Activated naive CD8-positive, alpha-beta T cell treated with anti-CD3 and anti-CD28 coated beads for 36 hours (primary cell): ENCODE results near the gene FANCC. TPM values are rescaled to one million over a fixed set of nuclear protein-coding genes. Genes with fewer than 3 reads are reported as not detected.
"Not testable (repeated sequence)": the region's sequence is repeated elsewhere in the genome, so short reads cannot be mapped to it uniquely, and the experiment has no call there.

Experiments used
- DNase-seq: peaks from one replicate; pipeline ENCODE4 v3.0.0; 2021
- H3K27ac Mint-ChIP-seq: one replicate; pipeline ENCODE4 v1.8.0; 2022; ENCODE audit warnings: mild to moderate bottlenecking, moderate library complexity, mixed read lengths
- H3K27me3 Mint-ChIP-seq: one replicate; pipeline ENCODE4 v1.8.0; 2022; ENCODE audit warnings: mild to moderate bottlenecking, mixed read lengths
- H3K36me3 Mint-ChIP-seq: one replicate; pipeline ENCODE4 v1.8.0; 2021; ENCODE audit warnings: mild to moderate bottlenecking, mixed read lengths
- H3K4me1 Mint-ChIP-seq: one replicate; pipeline ENCODE4 v1.8.0; 2021; ENCODE audit warnings: mixed read lengths
- H3K4me3 Mint-ChIP-seq: one replicate; pipeline ENCODE4 v1.8.0; 2022; ENCODE audit warnings: mild to moderate bottlenecking, moderate library complexity, mixed read lengths
- H3K9me3 Mint-ChIP-seq: one replicate; pipeline ENCODE4 v1.8.0; 2022; ENCODE audit warnings: mixed read lengths
- total RNA-seq, 2 experiments: library from RNA; stranded (reverse); gene quantifications; one replicate each; pipeline ENCODE4 v1.2.3, GENCODE V29; 2021

Gene FANCC
- total RNA-seq, 2 experiments from 2014 or later: 16.0 to 16.5 TPM

GRCh38 chr9:95342571-95342970 is 25.1 kb upstream of the FANCC start:
- Mint-ChIP-seq H3K36me3 (no peaks in the 10 kb centered on the region), H3K27me3 (peaks cover 7% of the 10 kb centered on the region), H3K27ac (no peak overlapping the region), H3K9me3 (no peaks in the 10 kb centered on the region), H3K4me3 (no peak overlapping the region), H3K4me1 (peaks cover 7% of the 10 kb centered on the region)
- DNase-seq: no peak

GRCh38 chr9:95341293-95341962 is 23.9 kb upstream of the FANCC start:
- no peak overlapping the region for H3K4me3 Mint-ChIP-seq
- no peaks in the 10 kb centered on the region for H3K9me3 Mint-ChIP-seq
- H3K4me1 Mint-ChIP-seq: peaks cover 7% of the 10 kb centered on the region
- DNase-seq: no peak
- H3K27ac Mint-ChIP-seq: no peak overlapping the region
- no peaks in the 10 kb centered on the region for H3K36me3 Mint-ChIP-seq
- no peaks in the 10 kb centered on the region for H3K27me3 Mint-ChIP-seq

GRCh38 chr9:95338243-95338642 is 20.7 kb upstream of the FANCC start:
- no peak overlapping the region for H3K4me3 Mint-ChIP-seq
- peaks cover under 1% of the 10 kb centered on the region for H3K4me1 Mint-ChIP-seq

GRCh38 chr9:95336281-95336680 is 18.8 kb upstream of the FANCC start:
- Mint-ChIP-seq H3K27ac (no peak overlapping the region), H3K36me3 (no peaks in the 10 kb centered on the region), H3K4me3 (no peak overlapping the region), H3K27me3 (peaks cover 14% of the 10 kb centered on the region), H3K9me3 (no peaks in the 10 kb centered on the region), H3K4me1 (no peaks in the 10 kb centered on the region)
- DNase-seq: peak; percentile 29

More at GRCh38 chr9:95338243-95338642, 20.7 kb upstream of the FANCC start:
- H3K27me3 Mint-ChIP-seq: peaks cover 10% of the 10 kb centered on the region
- no peaks in the 10 kb centered on the region for H3K9me3 Mint-ChIP-seq
- no peak for DNase-seq
- H3K27ac Mint-ChIP-seq: no peak overlapping the region
- H3K36me3 Mint-ChIP-seq: no peaks in the 10 kb centered on the region

- H3K4me3 Mint-ChIP-seq: no peak overlapping the region
- DNase-seq: no peak
- H3K27ac Mint-ChIP-seq: no peak overlapping the region
- no peaks in the 10 kb centered on the region for H3K36me3 Mint-ChIP-seq
- H3K9me3 Mint-ChIP-seq: no peaks in the 10 kb centered on the region
- no peaks in the 10 kb centered on the region for H3K4me1 Mint-ChIP-seq
- peaks cover 14% of the 10 kb centered on the region for H3K27me3 Mint-ChIP-seq
Measured at GRCh38 chr9:95333426-95333825, 15.9 kb upstream of the FANCC start.

- DNase-seq: no peak
- H3K27ac Mint-ChIP-seq: no peak overlapping the region
- no peaks in the 10 kb centered on the region for H3K36me3 Mint-ChIP-seq
- H3K4me3 Mint-ChIP-seq: no peak overlapping the region
- H3K27me3 Mint-ChIP-seq: peaks cover 14% of the 10 kb centered on the region
- no peaks in the 10 kb centered on the region for H3K4me1 Mint-ChIP-seq
- no peaks in the 10 kb centered on the region for H3K9me3 Mint-ChIP-seq
Measured at GRCh38 chr9:95332860-95333259, 15.4 kb upstream of the FANCC start.

- peaks cover 14% of the 10 kb centered on the region for H3K27me3 Mint-ChIP-seq
- no peak for DNase-seq
- peaks cover 2% of the 10 kb centered on the region for H3K36me3 Mint-ChIP-seq
- H3K9me3 Mint-ChIP-seq: peaks cover 5% of the 10 kb centered on the region
- H3K27ac Mint-ChIP-seq: no peak overlapping the region
- no peak overlapping the region for H3K4me3 Mint-ChIP-seq
- H3K4me1 Mint-ChIP-seq: no peaks in the 10 kb centered on the region
Measured at GRCh38 chr9:95330720-95331404, 13.4 kb upstream of the FANCC start.

GRCh38 chr9:95329061-95329460 is 11.6 kb upstream of the FANCC start:
- not testable (repeated sequence) for H3K27ac Mint-ChIP-seq, H3K9me3 Mint-ChIP-seq, H3K36me3 Mint-ChIP-seq, H3K27me3 Mint-ChIP-seq, DNase-seq, H3K4me1 Mint-ChIP-seq, H3K4me3 Mint-ChIP-seq

GRCh38 chr9:95327239-95327865 is 9.8 kb upstream of the FANCC start:
- Mint-ChIP-seq H3K27ac (no peak overlapping the region), H3K9me3 (peaks cover 11% of the 10 kb centered on the region), H3K4me3 (no peak overlapping the region), H3K36me3 (peaks cover 5% of the 10 kb centered on the region), H3K27me3 (peaks cover 4% of the 10 kb centered on the region), H3K4me1 (peaks cover 5% of the 10 kb centered on the region)
- DNase-seq: no peak

- peaks cover 5% of the 10 kb centered on the region for H3K36me3 Mint-ChIP-seq
- no peak overlapping the region for H3K27ac Mint-ChIP-seq
- peaks cover 7% of the 10 kb centered on the region for H3K4me1 Mint-ChIP-seq
- DNase-seq: no peak
- peaks cover 4% of the 10 kb centered on the region for H3K27me3 Mint-ChIP-seq
- peaks cover 11% of the 10 kb centered on the region for H3K9me3 Mint-ChIP-seq
- H3K4me3 Mint-ChIP-seq: no peak overlapping the region
Measured at GRCh38 chr9:95325221-95325620, 7.7 kb upstream of the FANCC start.

GRCh38 chr9:95317893-95318211 is 343 bp upstream of the FANCC start:
- peak overlapping the region; percentile 91 for H3K4me3 Mint-ChIP-seq
- H3K36me3 Mint-ChIP-seq: peaks cover 6% of the 10 kb centered on the region

GRCh38 chr9:95316794-95317118 is 753 bp downstream of the FANCC start:
- peak; percentile 68 for DNase-seq
- no peaks in the 10 kb centered on the region for H3K9me3 Mint-ChIP-seq
- peaks cover 6% of the 10 kb centered on the region for H3K36me3 Mint-ChIP-seq
- peak overlapping the region; percentile 91 for H3K4me3 Mint-ChIP-seq
- H3K4me1 Mint-ChIP-seq: peaks cover 28% of the 10 kb centered on the region
- H3K27ac Mint-ChIP-seq: peak overlapping the region; percentile 82
- H3K27me3 Mint-ChIP-seq: peaks cover 17% of the 10 kb centered on the region

More at GRCh38 chr9:95317893-95318211, 343 bp upstream of the FANCC start:
- Mint-ChIP-seq H3K9me3 (no peaks in the 10 kb centered on the region), H3K27me3 (peaks cover 9% of the 10 kb centered on the region), H3K4me1 (peaks cover 29% of the 10 kb centered on the region), H3K27ac (peak overlapping the region; percentile 95)
- no peak for DNase-seq

GRCh38 chr9:95316274-95316673 is 1.2 kb downstream of the FANCC start:
- DNase-seq: no peak
- no peaks in the 10 kb centered on the region for H3K9me3 Mint-ChIP-seq
- peaks cover 30% of the 10 kb centered on the region for H3K4me1 Mint-ChIP-seq
- peaks cover 19% of the 10 kb centered on the region for H3K27me3 Mint-ChIP-seq
- H3K36me3 Mint-ChIP-seq: peaks cover 6% of the 10 kb centered on the region
- peak overlapping the region; percentile 91 for H3K4me3 Mint-ChIP-seq
- H3K27ac Mint-ChIP-seq: peak overlapping the region; percentile 82

- no peaks in the 10 kb centered on the region for H3K9me3 Mint-ChIP-seq
- no peak overlapping the region for H3K4me3 Mint-ChIP-seq
- no peak overlapping the region for H3K27ac Mint-ChIP-seq
- peaks cover 6% of the 10 kb centered on the region for H3K36me3 Mint-ChIP-seq
- H3K4me1 Mint-ChIP-seq: peaks cover 30% of the 10 kb centered on the region
- H3K27me3 Mint-ChIP-seq: peaks cover 19% of the 10 kb centered on the region
- DNase-seq: no peak
Measured at GRCh38 chr9:95315108-95315746, 2.3 kb downstream of the FANCC start.

- Mint-ChIP-seq H3K36me3 (peaks cover 6% of the 10 kb centered on the region), H3K4me3 (peak overlapping the region; percentile 48), H3K4me1 (peaks cover 26% of the 10 kb centered on the region), H3K27ac (no peak overlapping the region), H3K27me3 (peaks cover 19% of the 10 kb centered on the region), H3K9me3 (no peaks in the 10 kb centered on the region)
- peak; percentile 6 for DNase-seq
Measured at GRCh38 chr9:95313010-95313498, 4.5 kb downstream of the FANCC start.
